Osteoblast (primary cell): ENCODE data around the gene SNRNP48. TPM values are rescaled to one million over a fixed set of nuclear protein-coding genes. Genes with fewer than 3 reads are reported as not detected.

Source experiments
- DNase-seq: peaks from one replicate; pipeline ENCODE4 v3.0.0; 2011; ENCODE audit warnings: low spot score, mixed read lengths; ENCODE audit not compliant: insufficient read length; ENCODE audit errors: missing footprints
- H2AFZ ChIP-seq: 2 replicates; pipeline ENCODE4 v1.6.0; 2011; ENCODE audit warnings: mild to moderate bottlenecking, low read length
- H3K27ac ChIP-seq: 2 replicates; pipeline ENCODE4 v1.5.1; 2011; ENCODE audit warnings: mild to moderate bottlenecking, low read depth, low read length, moderate library complexity
- H3K27me3 ChIP-seq: 2 replicates; pipeline ENCODE4 v1.6.0; 2012; ENCODE audit warnings: mild to moderate bottlenecking, control low read depth, inconsistent platforms, low read length, moderate library complexity; ENCODE audit not compliant: insufficient read depth
- H3K36me3 ChIP-seq: 2 replicates; pipeline ENCODE4 v1.5.1; 2011; ENCODE audit warnings: mild to moderate bottlenecking, low read length, control low read depth, moderate library complexity; ENCODE audit not compliant: insufficient read depth
- H3K4me1 ChIP-seq: 2 replicates; pipeline ENCODE4 v1.5.1; 2011; ENCODE audit warnings: mild to moderate bottlenecking, low read length, control low read depth, moderate library complexity; ENCODE audit not compliant: insufficient read depth
- H3K4me2 ChIP-seq: 2 replicates; pipeline ENCODE4 v1.6.0; 2011; ENCODE audit warnings: mild to moderate bottlenecking, low read length; ENCODE audit not compliant: insufficient read depth
- H3K4me3 ChIP-seq: fragments of 200-600 bp; sonication (generic); 3 replicates; pipeline ENCODE4 v1.5.1; 2012; ENCODE audit warnings: mild to moderate bottlenecking, low read length, inconsistent platforms; ENCODE audit not compliant: insufficient read depth
- H3K79me2 ChIP-seq: 2 replicates; pipeline ENCODE4 v1.6.0; 2012; ENCODE audit warnings: mild to moderate bottlenecking, low read length, control low read depth, inconsistent platforms; ENCODE audit not compliant: insufficient read depth
- H3K9me3 ChIP-seq: 2 replicates; pipeline ENCODE4 v1.5.1; 2011; ENCODE audit warnings: low read depth, low read length, control low read depth
- H4K20me1 ChIP-seq: 2 replicates; pipeline ENCODE4 v1.6.0; 2012; ENCODE audit warnings: mild to moderate bottlenecking, low read length, control low read depth; ENCODE audit not compliant: insufficient read depth
- total RNA-seq: library from RNA; depleted of rRNA; stranded (reverse); fragments of >200 nt; gene quantifications from 2 replicates; pipeline ENCODE4 v1.2.3, GENCODE V29; 2012
- TF ChIP-seq, protein P1 (sequence below): IDR thresholded peaks from 2 replicates; pipeline ENCODE4 v1.5.1; 2011; ENCODE audit warnings: mild to moderate bottlenecking, low read depth, low read length, moderate library complexity; ENCODE audit errors: extremely low read depth

The SNRNP48 gene
- total RNA-seq, 1 donor = 15.9 TPM

DNA sequence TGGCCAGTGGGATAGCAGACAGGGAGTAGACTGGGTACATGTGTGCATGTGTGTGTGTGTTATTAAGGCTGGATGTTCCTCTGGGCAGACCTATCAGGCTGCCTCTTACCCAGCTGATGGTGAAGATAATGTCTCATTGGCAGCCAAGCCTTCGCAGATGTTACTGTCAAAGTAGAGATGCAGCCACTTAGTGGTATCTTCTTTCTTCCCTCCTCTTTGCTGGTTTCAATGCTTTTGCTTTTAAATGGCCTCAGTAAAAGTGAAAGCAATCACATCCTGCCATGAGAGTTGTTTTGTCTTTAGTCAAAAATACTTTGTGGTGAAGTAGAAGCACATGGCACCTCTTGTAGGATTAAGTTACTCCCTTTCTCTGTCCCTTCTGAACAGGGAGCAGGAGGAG is 57.5 kb downstream of the SNRNP48 start:
- no peak for DNase-seq
- H3K79me2 ChIP-seq = no peaks in the 10 kb centered on the region
- TF ChIP-seq, protein P1, sequence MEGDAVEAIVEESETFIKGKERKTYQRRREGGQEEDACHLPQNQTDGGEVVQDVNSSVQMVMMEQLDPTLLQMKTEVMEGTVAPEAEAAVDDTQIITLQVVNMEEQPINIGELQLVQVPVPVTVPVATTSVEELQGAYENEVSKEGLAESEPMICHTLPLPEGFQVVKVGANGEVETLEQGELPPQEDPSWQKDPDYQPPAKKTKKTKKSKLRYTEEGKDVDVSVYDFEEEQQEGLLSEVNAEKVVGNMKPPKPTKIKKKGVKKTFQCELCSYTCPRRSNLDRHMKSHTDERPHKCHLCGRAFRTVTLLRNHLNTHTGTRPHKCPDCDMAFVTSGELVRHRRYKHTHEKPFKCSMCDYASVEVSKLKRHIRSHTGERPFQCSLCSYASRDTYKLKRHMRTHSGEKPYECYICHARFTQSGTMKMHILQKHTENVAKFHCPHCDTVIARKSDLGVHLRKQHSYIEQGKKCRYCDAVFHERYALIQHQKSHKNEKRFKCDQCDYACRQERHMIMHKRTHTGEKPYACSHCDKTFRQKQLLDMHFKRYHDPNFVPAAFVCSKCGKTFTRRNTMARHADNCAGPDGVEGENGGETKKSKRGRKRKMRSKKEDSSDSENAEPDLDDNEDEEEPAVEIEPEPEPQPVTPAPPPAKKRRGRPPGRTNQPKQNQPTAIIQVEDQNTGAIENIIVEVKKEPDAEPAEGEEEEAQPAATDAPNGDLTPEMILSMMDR = no peak
- no peaks in the 10 kb centered on the region for H3K27me3 ChIP-seq
- H3K4me2 ChIP-seq = no peak overlapping the region
- peaks cover 22% of the 10 kb centered on the region for H3K4me1 ChIP-seq
- no peaks in the 10 kb centered on the region for H4K20me1 ChIP-seq
- peak overlapping the region; percentile 67 for H2AFZ ChIP-seq
- no peaks in the 10 kb centered on the region for H3K9me3 ChIP-seq
- no peaks in the 10 kb centered on the region for H3K36me3 ChIP-seq
- no peak overlapping the region for H3K27ac ChIP-seq
- H3K4me3 ChIP-seq = no peak overlapping the region

- Histone ChIP-seq H3K9me3 (no peaks in the 10 kb centered on the region), H3K4me2 (no peak overlapping the region), H2AFZ (no peak overlapping the region), H3K79me2 (no peaks in the 10 kb centered on the region), H3K27ac (no peak overlapping the region), H3K36me3 (no peaks in the 10 kb centered on the region), H3K27me3 (no peaks in the 10 kb centered on the region), H3K4me1 (peaks cover 22% of the 10 kb centered on the region), H4K20me1 (no peaks in the 10 kb centered on the region), H3K4me3 (no peak overlapping the region)
- no peak for DNase-seq
- TF ChIP-seq, protein P1 = no peak
Observed at GRCh38 chr6:7649037-7649810, 59.2 kb downstream of the SNRNP48 start.

DNA sequence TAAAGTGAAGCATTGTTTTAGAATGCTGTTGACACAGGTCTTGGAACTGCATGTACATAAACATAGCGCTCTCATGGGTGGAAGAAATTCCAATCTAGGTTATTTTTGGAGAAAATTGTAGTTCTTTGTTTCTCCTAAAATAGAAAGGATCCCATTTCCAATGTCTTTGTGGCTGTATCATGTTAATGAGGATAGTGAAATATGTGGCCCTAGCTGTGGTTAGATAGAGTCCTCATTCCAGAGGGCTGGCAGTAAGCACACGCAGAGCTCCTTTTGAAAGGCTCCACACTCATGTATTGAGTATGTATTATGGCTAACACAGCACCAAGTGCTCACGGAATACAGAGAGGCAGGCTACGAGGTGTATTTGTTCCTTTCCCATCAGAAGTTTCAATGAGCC is 60.9 kb downstream of the SNRNP48 start:
- TF ChIP-seq, protein P1 = no peak
- Histone ChIP-seq H4K20me1 (no peaks in the 10 kb centered on the region), H3K9me3 (no peaks in the 10 kb centered on the region), H3K27me3 (no peaks in the 10 kb centered on the region), H3K27ac (peak overlapping the region; percentile 85), H3K79me2 (no peaks in the 10 kb centered on the region), H3K36me3 (no peaks in the 10 kb centered on the region), H3K4me1 (peaks cover 22% of the 10 kb centered on the region), H3K4me3 (no peak overlapping the region), H3K4me2 (peak overlapping the region; percentile 56), H2AFZ (peak overlapping the region; percentile 82)
- DNase-seq = peak; percentile 76

DNA sequence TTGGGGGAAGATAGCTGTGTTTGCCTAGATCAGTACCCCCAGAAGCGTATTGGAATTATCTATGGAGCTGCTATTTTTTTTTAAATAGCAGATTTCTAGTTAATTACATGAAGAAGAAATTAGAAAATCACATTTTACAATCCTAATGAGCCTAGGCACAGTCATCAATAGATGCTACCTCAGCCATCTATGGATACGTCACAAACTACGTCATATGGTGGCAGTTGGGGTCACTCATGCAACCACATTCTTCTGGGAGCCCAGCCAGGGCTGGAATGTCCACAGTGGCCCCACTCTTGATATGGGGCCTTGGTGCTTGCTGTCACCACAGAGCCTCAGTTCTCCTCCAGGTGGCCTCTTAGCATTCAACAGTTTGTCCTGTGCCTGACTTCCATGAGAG is 63.0 kb downstream of the SNRNP48 start:
- Histone ChIP-seq H3K4me3 (no peak overlapping the region), H3K27me3 (no peaks in the 10 kb centered on the region), H3K4me1 (peaks cover 16% of the 10 kb centered on the region), H3K79me2 (no peaks in the 10 kb centered on the region), H2AFZ (no peak overlapping the region), H3K9me3 (no peaks in the 10 kb centered on the region), H4K20me1 (no peaks in the 10 kb centered on the region), H3K4me2 (no peak overlapping the region), H3K27ac (no peak overlapping the region), H3K36me3 (no peaks in the 10 kb centered on the region)
- TF ChIP-seq, protein P1 = no peak
- no peak for DNase-seq
